Measurements from ENCODE around the gene TNFRSF25.
A peak's percentile ranks its signal among the peaks of the same experiment; 100 is the strongest.
"Not testable (repeated sequence)": the region's sequence is repeated elsewhere in the genome, so short reads cannot be mapped to it uniquely, and the experiment has no call there.

Gene TNFRSF25

GRCh38 chr1:6497215-6497866 is 31.4 kb upstream of the TNFRSF25 start:
- peaks cover 2% of the 10 kb centered on the region for H3K36me3 Mint-ChIP-seq (ENCODE audit: insufficient read depth)
- H3K4me3 Mint-ChIP-seq: peak overlapping the region; percentile 74 to 75
- no peaks in the 10 kb centered on the region for H3K9me3 Mint-ChIP-seq
- H3K4me1 Mint-ChIP-seq (ENCODE audit: low read depth in 2 of 2): peaks cover 7% of the 10 kb centered on the region in 2 donors
- DNase-seq (peak; percentile 18 to 32 (median 25)), ATAC-seq (replicated peaks) (peak; percentile 81)
- no peak overlapping the region for H3K27ac Mint-ChIP-seq
- H3K27me3 Mint-ChIP-seq: peaks cover 16 to 48% of the 10 kb centered on the region in 2 donors

- ATAC-seq (replicated peaks): no peak
- H3K27me3 Mint-ChIP-seq: peaks cover 16 to 49% of the 10 kb centered on the region in 2 donors
- DNase-seq: no peak
- no peaks in the 10 kb centered on the region for H3K9me3 Mint-ChIP-seq
- peaks cover 2% of the 10 kb centered on the region for H3K36me3 Mint-ChIP-seq (ENCODE audit: insufficient read depth)
- peaks cover 7 to 8% of the 10 kb centered on the region in 2 donors for H3K4me1 Mint-ChIP-seq (ENCODE audit: low read depth in 2 of 2)
- no peak overlapping the region for H3K27ac Mint-ChIP-seq
- H3K4me3 Mint-ChIP-seq: peak overlapping the region; percentile 44 to 69
These were observed 30.9 kb upstream of the TNFRSF25 start for GRCh38 chr1:6496890-6497214.

DNA sequence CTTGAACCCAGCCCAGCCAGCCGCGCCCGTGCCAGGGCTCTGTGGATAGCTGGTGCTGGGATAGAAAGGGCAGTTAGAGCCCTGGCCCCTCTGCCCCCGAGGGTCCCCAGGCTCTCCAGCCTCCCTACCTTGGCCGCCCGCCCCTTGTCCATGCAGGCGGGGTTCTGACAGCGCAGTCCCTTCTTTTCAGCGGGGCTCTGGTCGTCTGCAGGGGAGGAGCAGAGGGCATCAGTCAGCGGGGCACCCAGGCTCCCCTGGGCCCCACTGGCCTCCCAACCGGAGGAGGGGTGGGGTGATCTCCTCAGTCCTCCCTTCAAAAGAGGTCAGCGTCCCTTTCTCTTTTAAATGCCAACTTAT is 30.4 kb upstream of the TNFRSF25 start:
- peak overlapping the region; percentile 44 to 69 for H3K4me3 Mint-ChIP-seq
- no peaks in the 10 kb centered on the region for H3K9me3 Mint-ChIP-seq
- H3K27ac Mint-ChIP-seq: no peak overlapping the region
- ATAC-seq (replicated peaks) (no peak), DNase-seq (no peak)
- peaks cover 12 to 13% of the 10 kb centered on the region in 2 donors for H3K4me1 Mint-ChIP-seq (ENCODE audit: low read depth in 2 of 2)
- H3K27me3 Mint-ChIP-seq: peaks cover 17 to 49% of the 10 kb centered on the region in 2 donors
- peaks cover 2% of the 10 kb centered on the region for H3K36me3 Mint-ChIP-seq (ENCODE audit: insufficient read depth)

DNA sequence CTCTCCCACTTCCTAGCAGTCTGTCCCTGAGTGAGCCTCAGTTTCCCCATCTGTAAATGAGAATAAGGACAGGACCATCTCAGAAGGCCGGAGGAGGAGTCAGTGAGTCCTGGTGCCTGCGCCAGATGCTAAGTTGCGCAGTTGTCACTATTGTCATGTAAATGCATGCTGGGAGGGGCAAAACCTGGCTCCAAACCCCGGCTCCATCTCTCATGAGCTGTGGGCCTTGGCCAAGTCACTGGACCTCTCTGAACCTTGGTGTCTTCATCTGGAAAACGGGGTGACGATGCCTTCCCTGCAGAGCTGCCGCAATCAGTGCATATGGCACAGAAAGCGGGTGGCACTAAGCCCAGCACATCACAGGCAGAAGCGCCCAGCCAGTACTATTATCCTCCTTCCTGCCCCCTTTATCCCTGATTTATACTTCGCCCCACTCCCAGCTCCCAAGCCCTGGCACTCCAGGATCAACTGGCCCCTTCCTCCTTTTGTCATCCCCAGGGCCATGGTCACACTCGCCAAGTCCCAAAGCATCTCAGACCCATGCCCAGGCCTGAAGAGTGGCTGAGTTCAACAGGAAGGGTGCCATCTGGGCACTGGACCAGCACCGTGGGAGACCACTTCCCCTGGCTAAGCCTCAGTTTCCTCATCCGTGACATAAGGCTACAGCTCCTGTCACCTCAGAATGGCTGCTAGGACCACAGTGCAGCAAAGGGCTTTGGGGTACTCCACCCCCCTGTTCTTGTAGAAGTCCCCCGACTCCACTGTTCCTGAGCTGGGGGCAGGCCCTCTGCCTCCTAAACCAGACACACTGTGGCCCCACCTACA is 29.8 kb upstream of the TNFRSF25 start:
- peaks cover 13 to 48% of the 10 kb centered on the region in 2 donors for H3K27me3 Mint-ChIP-seq
- peaks cover 14% of the 10 kb centered on the region in 2 donors for H3K4me1 Mint-ChIP-seq (ENCODE audit: low read depth in 2 of 2)
- H3K9me3 Mint-ChIP-seq: no peaks in the 10 kb centered on the region
- ATAC-seq (replicated peaks) (no peak), DNase-seq (no peak)
- H3K36me3 Mint-ChIP-seq (ENCODE audit: insufficient read depth): peaks cover 2% of the 10 kb centered on the region
- H3K27ac Mint-ChIP-seq: peak overlapping the region in 1 of 2 donors; percentile 11
- no peak overlapping the region for H3K4me3 Mint-ChIP-seq

DNA sequence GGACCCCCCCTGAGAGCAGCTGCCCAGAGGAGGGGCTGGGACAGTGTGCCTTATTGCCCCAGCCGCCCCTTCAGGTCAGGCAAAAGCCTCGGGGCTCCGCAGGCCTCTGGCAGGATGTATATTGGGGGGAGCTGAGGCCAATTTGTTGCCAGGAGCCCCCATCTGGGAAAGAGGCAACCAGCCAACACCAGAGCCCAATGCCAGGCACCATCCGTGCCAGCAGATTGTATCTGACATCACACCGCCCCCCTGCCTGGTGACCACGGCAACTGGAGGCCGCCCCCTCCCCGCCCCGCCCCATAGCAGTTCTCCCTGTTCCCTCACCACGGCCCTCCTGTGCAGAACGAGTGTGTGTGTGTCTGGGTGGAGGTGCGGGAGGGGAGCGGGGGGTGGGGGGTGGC is 29.1 kb upstream of the TNFRSF25 start:
- DNase-seq: no peak
- Mint-ChIP-seq H3K4me1 (ENCODE audit: low read depth in 2 of 2) (peaks cover 16 to 18% of the 10 kb centered on the region in 2 donors), H3K9me3 (no peaks in the 10 kb centered on the region), H3K36me3 (ENCODE audit: insufficient read depth) (peaks cover 2% of the 10 kb centered on the region), H3K4me3 (no peak overlapping the region), H3K27ac (no peak overlapping the region), H3K27me3 (peaks cover 8 to 41% of the 10 kb centered on the region in 2 donors)
- no peak for ATAC-seq (replicated peaks)

DNA sequence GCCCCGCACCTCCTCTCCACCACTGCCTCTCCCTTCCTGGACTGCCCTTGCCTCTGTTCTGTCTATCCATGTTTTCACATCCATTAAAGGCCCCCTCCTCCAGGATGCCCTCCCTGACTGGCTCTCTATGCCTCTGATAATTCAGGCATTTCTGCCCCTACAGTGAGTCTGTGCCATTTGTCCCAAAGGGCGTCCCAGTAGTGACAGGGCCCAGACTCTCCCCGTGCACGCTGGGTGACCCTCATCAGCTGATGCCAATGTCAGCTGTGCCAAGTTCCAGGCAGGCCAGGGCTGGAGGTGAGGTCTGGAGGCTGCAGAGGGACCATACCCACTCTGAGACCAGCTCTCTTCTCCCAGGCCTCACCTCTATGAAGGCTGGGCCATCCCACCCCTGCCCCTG is 28.7 kb upstream of the TNFRSF25 start:
- no peaks in the 10 kb centered on the region for H3K9me3 Mint-ChIP-seq
- H3K4me3 Mint-ChIP-seq: no peak overlapping the region
- no peak for DNase-seq
- no peak for ATAC-seq (replicated peaks)
- H3K27me3 Mint-ChIP-seq: peaks cover 8 to 41% of the 10 kb centered on the region in 2 donors
- peaks cover 2% of the 10 kb centered on the region for H3K36me3 Mint-ChIP-seq (ENCODE audit: insufficient read depth)
- H3K4me1 Mint-ChIP-seq (ENCODE audit: low read depth in 2 of 2): peaks cover 18 to 19% of the 10 kb centered on the region in 2 donors
- peak overlapping the region in 1 of 2 donors; percentile 49 for H3K27ac Mint-ChIP-seq

DNA sequence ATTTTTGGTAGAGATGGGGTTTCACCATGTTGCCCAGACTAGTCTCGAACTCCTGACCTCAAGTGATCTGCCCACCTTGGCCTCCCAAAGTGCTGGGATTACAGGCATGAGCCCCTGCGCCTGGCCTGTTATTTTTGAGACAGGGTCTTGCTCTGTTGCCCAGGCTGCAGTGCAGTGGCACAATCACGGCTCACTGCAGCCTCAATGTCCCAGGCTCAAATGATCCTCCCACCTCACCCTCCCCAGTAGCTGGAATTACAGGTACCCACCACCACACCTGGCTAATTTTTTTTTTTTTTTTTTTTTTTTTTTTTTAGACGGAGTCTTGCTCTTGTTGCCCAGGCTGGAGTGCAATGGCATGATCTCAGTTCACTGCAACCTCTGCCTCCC is 27.9 kb upstream of the TNFRSF25 start:
- H3K4me3 Mint-ChIP-seq; H3K27ac Mint-ChIP-seq; H3K9me3 Mint-ChIP-seq; ATAC-seq (replicated peaks); H3K36me3 Mint-ChIP-seq (ENCODE audit: insufficient read depth); DNase-seq: not testable (repeated sequence)
- H3K4me1 Mint-ChIP-seq (ENCODE audit: low read depth in 2 of 2): peaks cover 18 to 19% of the 10 kb centered on the region in 2 donors
- peaks cover 8 to 33% of the 10 kb centered on the region in 2 donors for H3K27me3 Mint-ChIP-seq

DNA sequence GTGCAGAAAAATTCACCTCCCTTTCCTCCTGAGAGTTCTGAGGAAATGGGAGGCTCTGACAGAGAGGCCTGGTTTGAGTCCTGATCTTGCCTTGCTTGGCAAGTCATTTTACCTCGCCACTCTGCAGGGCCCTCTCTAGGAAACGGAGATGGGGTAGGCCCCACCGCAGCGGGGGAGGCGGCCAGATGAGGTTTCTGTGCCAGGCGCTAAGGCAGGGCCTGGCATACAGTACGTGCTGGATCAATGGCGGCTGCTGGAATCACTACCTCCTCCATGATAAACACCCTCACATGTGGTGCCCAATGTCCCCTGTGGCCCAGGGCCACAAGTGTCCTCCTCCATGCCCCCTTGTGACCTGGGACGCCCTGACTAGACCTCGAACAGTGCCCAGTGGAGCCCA is 26.0 kb upstream of the TNFRSF25 start:
- H3K9me3 Mint-ChIP-seq: no peaks in the 10 kb centered on the region
- peaks cover 12 to 16% of the 10 kb centered on the region in 2 donors for H3K4me1 Mint-ChIP-seq (ENCODE audit: low read depth in 2 of 2)
- peaks cover 3% of the 10 kb centered on the region for H3K36me3 Mint-ChIP-seq (ENCODE audit: insufficient read depth)
- no peak for ATAC-seq (replicated peaks)
- DNase-seq: no peak
- peaks cover 16 to 45% of the 10 kb centered on the region in 2 donors for H3K27me3 Mint-ChIP-seq
- H3K4me3 Mint-ChIP-seq: peak overlapping the region; percentile 83 to 87
- H3K27ac Mint-ChIP-seq: no peak overlapping the region

GRCh38 chr1:6491480-6491962 is 25.5 kb upstream of the TNFRSF25 start, which contains the start of gene PLEKHG5:
Gene PLEKHG5 (minus strand): TSS chr1:6491667. CDS start chr1:6477571, 14,096 bp downstream.
- Mint-ChIP-seq H3K4me1 (ENCODE audit: low read depth in 2 of 2) (peaks cover 12 to 17% of the 10 kb centered on the region in 2 donors), H3K27me3 (peaks cover 19 to 49% of the 10 kb centered on the region in 2 donors), H3K27ac (no peak within 1 kb of the TSS), H3K9me3 (no peaks in the 10 kb centered on the region), H3K4me3 (peak within 1 kb of the TSS; percentile 83 to 87), H3K36me3 (ENCODE audit: insufficient read depth) (peaks cover 3% of the 10 kb centered on the region)
- ATAC-seq (replicated peaks) (no peak), DNase-seq (no peak)

DNA sequence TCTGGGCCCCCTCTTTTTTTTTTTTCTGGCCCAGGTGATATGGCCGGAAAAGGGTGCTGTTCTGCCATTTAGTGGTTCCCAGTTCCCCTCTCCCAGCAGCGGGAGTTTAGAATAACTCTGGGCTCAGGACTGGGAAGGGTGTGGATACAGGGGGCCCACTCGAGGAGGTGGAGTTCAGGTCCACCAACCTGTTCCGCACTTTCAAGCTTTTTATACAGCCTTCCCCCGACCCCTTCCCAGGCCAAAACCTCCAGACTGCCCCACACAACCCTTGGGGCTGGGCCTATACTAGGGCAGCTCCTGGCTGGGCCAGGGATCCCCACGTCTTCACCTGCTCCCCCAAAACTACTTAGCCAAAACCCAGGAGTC is 25.1 kb upstream of the TNFRSF25 start:
- peaks cover 15 to 19% of the 10 kb centered on the region in 2 donors for H3K4me1 Mint-ChIP-seq (ENCODE audit: low read depth in 2 of 2)
- H3K27me3 Mint-ChIP-seq: peaks cover 23 to 51% of the 10 kb centered on the region in 2 donors
- H3K27ac Mint-ChIP-seq: no peak overlapping the region
- peaks cover 3% of the 10 kb centered on the region for H3K36me3 Mint-ChIP-seq (ENCODE audit: insufficient read depth)
- H3K9me3 Mint-ChIP-seq: no peaks in the 10 kb centered on the region
- peak overlapping the region; percentile 83 to 87 for H3K4me3 Mint-ChIP-seq
- DNase-seq (no peak), ATAC-seq (replicated peaks) (no peak)

GRCh38 chr1:6490181-6491080 is 24.5 kb upstream of the TNFRSF25 start:
- ATAC-seq (replicated peaks) (peak; percentile 56), DNase-seq (peak; percentile 21 to 29 (median 22))
- H3K36me3 Mint-ChIP-seq (ENCODE audit: insufficient read depth): peaks cover 3% of the 10 kb centered on the region
- H3K4me1 Mint-ChIP-seq (ENCODE audit: low read depth in 2 of 2): peaks cover 15 to 18% of the 10 kb centered on the region in 2 donors
- no peaks in the 10 kb centered on the region for H3K9me3 Mint-ChIP-seq
- peaks cover 26 to 50% of the 10 kb centered on the region in 2 donors for H3K27me3 Mint-ChIP-seq
- H3K27ac Mint-ChIP-seq: peak overlapping the region in 1 of 2 donors; percentile 58
- peak overlapping the region; percentile 83 to 87 for H3K4me3 Mint-ChIP-seq

GRCh38 chr1:6489799-6490180 is 23.8 kb upstream of the TNFRSF25 start:
- Mint-ChIP-seq H3K4me3 (peak overlapping the region; percentile 83 to 87), H3K36me3 (ENCODE audit: insufficient read depth) (peaks cover 3% of the 10 kb centered on the region), H3K9me3 (no peaks in the 10 kb centered on the region), H3K27me3 (peaks cover 27 to 54% of the 10 kb centered on the region in 2 donors), H3K4me1 (ENCODE audit: low read depth in 2 of 2) (peaks cover 15 to 19% of the 10 kb centered on the region in 2 donors), H3K27ac (peak overlapping the region in 1 of 2 donors; percentile 58)
- DNase-seq (peak; percentile 65 to 76 (median 69)), ATAC-seq (replicated peaks) (peak; percentile 70)

GRCh38 chr1:6489383-6489765 is 23.4 kb upstream of the TNFRSF25 start:
- Mint-ChIP-seq H3K27me3 (peaks cover 31 to 58% of the 10 kb centered on the region in 2 donors), H3K4me1 (ENCODE audit: low read depth in 2 of 2) (peaks cover 15 to 21% of the 10 kb centered on the region in 2 donors), H3K9me3 (no peaks in the 10 kb centered on the region), H3K27ac (no peak overlapping the region), H3K36me3 (ENCODE audit: insufficient read depth) (peaks cover 3% of the 10 kb centered on the region), H3K4me3 (no peak overlapping the region)
- DNase-seq: no peak
- no peak for ATAC-seq (replicated peaks)

Data from effector memory CD8-positive, alpha-beta T cell (primary cell).